Astrocyte (in vitro differentiated cells and primary cell): ENCODE measurements around the gene ADAM19.

Source experiments
- CTCF ChIP-seq: IDR thresholded peaks from 2 replicates; pipeline ENCODE4 v1.5.1; 2011; ENCODE audit warnings: low read depth, mild to moderate bottlenecking, inconsistent platforms, low read length, moderate library complexity; ENCODE audit not compliant: insufficient read depth
- EZH2 ChIP-seq: IDR thresholded peaks from 2 replicates; pipeline ENCODE4 v1.6.1; 2012; ENCODE audit warnings: mild to moderate bottlenecking, low read length, inconsistent platforms; ENCODE audit not compliant: insufficient read depth

- no peak for TF ChIP-seq EZH2
- TF ChIP-seq CTCF = no peak
These were observed 37.0 kb upstream of the ADAM19 start for GRCh38 chr5:157612581-157612980.
